ENCODE results near the gene SLC35F4.

DNA sequence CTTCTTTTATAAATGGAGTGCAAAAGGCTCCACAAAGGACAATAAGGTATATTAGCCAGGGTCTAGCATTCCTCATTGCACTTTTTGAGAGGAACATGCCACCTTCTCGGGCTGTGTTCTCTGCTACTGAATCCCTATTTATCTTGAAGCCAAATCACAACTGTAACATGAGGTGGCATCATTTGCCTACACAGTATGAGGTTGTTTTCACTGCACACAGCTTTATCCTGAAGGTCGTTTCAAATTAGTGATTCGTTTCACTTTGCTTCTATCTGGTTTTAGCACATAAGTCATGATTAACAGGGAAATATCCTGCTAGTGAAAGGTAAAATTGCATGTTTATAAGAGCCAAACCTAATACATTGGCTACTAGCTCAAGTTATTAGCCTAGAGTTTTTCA lies 153.8 kb downstream of the SLC35F4 start:
- TF ChIP-seq CTCF (IDR thresholded peaks at IDR 0.05) = no peak
- no peak for TF ChIP-seq POLR2A (IDR thresholded peaks at IDR 0.05)

Measured in adrenal gland (tissue), 5 donors.